ENCODE data around the gene PRKAR2B.

GRCh38 chr7:107048783-107049418 is 4.4 kb downstream of the PRKAR2B start:
- TF ChIP-seq, protein P1, sequence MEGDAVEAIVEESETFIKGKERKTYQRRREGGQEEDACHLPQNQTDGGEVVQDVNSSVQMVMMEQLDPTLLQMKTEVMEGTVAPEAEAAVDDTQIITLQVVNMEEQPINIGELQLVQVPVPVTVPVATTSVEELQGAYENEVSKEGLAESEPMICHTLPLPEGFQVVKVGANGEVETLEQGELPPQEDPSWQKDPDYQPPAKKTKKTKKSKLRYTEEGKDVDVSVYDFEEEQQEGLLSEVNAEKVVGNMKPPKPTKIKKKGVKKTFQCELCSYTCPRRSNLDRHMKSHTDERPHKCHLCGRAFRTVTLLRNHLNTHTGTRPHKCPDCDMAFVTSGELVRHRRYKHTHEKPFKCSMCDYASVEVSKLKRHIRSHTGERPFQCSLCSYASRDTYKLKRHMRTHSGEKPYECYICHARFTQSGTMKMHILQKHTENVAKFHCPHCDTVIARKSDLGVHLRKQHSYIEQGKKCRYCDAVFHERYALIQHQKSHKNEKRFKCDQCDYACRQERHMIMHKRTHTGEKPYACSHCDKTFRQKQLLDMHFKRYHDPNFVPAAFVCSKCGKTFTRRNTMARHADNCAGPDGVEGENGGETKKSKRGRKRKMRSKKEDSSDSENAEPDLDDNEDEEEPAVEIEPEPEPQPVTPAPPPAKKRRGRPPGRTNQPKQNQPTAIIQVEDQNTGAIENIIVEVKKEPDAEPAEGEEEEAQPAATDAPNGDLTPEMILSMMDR (IDR thresholded peaks at IDR 0.05), result no peak
- TF ChIP-seq EZH2 (IDR thresholded peaks at IDR 0.05; ENCODE audit: borderline replicate concordance, insufficient read depth, low read depth, low read length, poor library complexity, severe bottlenecking), result no peak
